GM18498 (cell line): ENCODE data around the gene ZNF687.

Experiments
- ATAC-seq: cut with Tn5 transposase; IDR thresholded peaks from one replicate; pipeline ENCODE4 v1.9.1; 2021; ENCODE audit warnings: mild to moderate bottlenecking, moderate library complexity; ENCODE audit not compliant: unreplicated experiment

Gene ZNF687

GRCh38 chr1:151312411-151312810, 30.3 kb downstream of the ZNF687 start:
- no peak for ATAC-seq

GRCh38 chr1:151312826-151313225, 30.7 kb downstream of the ZNF687 start:
- ATAC-seq, result no peak

- no peak for ATAC-seq
Observed at GRCh38 chr1:151313501-151313900, 31.4 kb downstream of the ZNF687 start.

GRCh38 chr1:151314137-151314875, 32.2 kb downstream of the ZNF687 start:
- ATAC-seq, result no peak

DNA sequence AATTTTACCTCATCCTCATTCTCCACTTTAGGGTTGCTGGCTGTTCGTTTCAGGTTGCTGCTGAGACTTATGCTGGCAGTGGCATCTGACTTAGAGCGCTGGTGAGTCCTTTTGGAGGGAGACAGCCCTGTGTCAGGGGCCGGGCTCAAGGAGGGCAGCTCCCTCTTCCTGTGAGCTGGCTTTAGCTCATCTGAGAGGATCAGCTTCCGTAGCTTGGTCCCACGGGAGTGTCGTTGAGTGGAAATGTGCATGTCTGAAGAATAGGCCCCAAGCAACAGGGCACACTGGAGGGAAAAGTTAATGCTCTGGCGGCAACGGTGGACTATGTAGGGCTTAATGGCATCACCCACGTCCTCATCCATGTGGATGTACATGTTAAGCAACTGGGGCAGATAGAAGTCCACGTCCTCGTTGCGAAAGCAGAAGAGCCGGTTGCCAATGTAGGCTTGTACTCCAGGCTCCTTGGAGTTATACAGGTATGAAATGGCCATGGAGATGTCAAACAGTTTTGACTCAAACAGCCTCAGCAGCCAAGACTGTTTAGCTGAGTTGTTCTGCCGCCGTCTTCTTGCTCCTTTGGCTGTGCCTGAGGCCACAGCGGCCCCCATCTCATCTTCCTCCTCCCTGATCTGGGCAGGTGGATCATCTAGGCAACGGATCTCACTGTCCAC, 33.6 kb downstream of the ZNF687 start:
- no peak for ATAC-seq

DNA sequence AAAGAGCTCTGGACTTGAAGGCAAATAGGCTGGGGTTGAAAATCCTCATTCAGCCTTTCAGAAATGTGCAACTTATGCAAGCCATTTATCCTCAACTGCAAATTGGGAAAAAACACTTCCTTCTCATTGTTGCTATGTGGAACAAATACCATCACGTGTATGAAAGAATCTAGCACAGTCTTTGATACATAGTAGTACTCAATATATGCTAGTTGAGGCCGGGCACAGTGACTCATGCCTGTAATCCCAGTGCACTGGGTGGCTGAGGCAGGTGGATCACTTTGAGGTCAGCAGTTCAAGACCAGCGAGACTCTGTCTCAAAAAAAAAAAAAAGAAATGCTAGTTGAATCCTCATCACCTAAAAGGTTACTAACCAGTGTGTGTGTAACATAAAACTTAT, 36.9 kb downstream of the ZNF687 start:
- ATAC-seq, result no peak

- ATAC-seq, result no peak
Observed at GRCh38 chr1:151324390-151324930, 42.4 kb downstream of the ZNF687 start.

DNA sequence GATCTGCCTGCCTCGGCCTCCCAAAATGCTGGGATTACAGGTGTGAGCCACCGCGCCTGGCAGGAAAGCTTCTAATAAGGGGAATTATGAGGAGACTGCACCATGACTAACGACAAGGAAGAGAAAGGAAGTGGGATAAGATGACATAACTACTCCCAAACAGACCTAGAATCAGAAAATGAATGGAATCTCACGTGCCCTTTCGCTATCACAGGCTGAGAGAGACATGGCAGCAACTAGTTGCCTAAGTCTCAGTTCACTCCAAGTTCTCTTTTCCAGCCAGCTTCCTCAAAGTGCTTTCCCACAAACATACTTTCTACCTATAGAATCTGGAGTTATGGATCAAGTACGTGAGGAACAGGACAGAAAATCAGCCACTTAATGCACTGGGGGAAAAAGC, 43.1 kb downstream of the ZNF687 start:
- no peak for ATAC-seq

- no peak for ATAC-seq
Observed at GRCh38 chr1:151325646-151326429, 43.7 kb downstream of the ZNF687 start.

- peak; percentile 54 for ATAC-seq
Observed at GRCh38 chr1:151326619-151327222, 44.6 kb downstream of the ZNF687 start.

DNA sequence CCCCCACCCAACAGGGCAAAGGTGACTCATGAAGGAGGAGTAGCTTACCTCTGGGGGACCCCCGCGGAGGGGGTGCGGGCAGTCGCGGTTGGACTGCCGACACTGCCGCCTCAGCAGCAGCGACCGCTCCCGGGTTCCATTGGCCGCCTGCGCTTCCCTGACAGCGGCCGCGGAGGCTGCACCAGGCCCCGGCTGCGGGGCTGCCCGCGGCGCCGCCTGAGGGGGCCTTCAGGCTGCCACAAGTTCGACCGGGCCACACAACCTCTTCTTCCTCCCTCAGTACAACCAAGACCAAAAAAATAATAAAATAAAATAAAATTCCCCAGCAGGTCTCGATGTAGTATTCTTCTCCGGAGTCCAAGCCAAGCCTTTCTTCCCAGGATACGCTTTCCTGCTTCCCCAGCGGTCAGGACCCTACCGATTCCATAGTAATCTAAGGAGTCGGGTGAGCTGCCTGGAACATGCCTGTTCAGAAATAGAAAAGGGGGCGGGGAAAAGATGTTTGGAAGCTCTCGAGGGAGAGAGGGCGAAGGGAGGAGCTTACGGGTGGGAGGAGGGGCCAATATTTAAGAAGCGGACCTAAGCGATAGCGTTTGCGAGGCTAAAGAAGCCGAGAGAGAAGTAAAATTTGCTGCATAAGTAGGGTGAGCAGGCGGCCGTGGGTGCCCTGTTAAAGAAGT, 45.3 kb downstream of the ZNF687 start, which contains the start of gene PI4KB:
Gene PI4KB, minus strand, starts transcription at position 194 of the 680 bp plus-strand sequence. CDS start 10,935 bp downstream, outside the sequence.
- ATAC-seq, result peak; percentile 85

- ATAC-seq, result peak; percentile 18
Observed at GRCh38 chr1:151327903-151328674, 46.0 kb downstream of the ZNF687 start.

GRCh38 chr1:151334822-151335221, 52.7 kb downstream of the ZNF687 start:
- ATAC-seq, result no peak

DNA sequence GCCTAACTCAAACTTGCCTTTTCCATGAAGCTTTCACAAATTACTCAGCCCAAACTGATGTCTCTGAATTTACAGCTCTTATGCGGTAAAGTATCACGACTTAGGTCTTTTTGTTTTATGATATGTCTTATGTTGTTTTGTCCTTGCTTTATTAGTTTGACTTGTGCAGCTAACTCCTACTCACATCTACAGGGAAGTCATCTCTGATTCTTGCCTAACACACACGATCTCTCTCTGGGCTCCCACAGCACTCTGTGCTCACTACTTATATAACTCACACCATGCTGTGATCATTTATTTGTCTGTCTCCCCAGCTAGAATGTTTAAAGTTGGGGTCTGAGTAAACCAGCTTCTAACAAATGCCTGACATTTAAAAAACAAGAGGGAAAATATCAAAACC, 54.5 kb downstream of the ZNF687 start:
- ATAC-seq, result no peak

- ATAC-seq, result no peak
Observed at GRCh38 chr1:151340870-151341754, 59.0 kb downstream of the ZNF687 start.
